ENCODE data around the gene OR5A2.

Gene OR5A2

GRCh38 chr11:59368238-59369022 is 57.8 kb downstream of the OR5A2 start:
- Histone ChIP-seq H3K36me3 (replicated peaks; ENCODE audit: low read depth, low read length) (no peaks in the 10 kb centered on the region), H3K4me2 (ENCODE audit: low read length) (no peak overlapping the region), H3K9me3 (ENCODE audit: insufficient read depth, low read length) (no peaks in the 10 kb centered on the region), H3K27ac (ENCODE audit: low read length) (no peak overlapping the region), H2AFZ (ENCODE audit: low read depth, low read length) (no peak overlapping the region), H4K20me1 (ENCODE audit: insufficient read depth, low read length) (no peaks in the 10 kb centered on the region), H3K4me3 (ENCODE audit: low read length) (no peak overlapping the region), H3K79me2 (ENCODE audit: low read length) (no peaks in the 10 kb centered on the region), H3K27me3 (ENCODE audit: low read depth, low read length) (no peaks in the 10 kb centered on the region), H3K9ac (ENCODE audit: low read length) (no peak overlapping the region), H3K4me1 (ENCODE audit: low read length) (no peaks in the 10 kb centered on the region)
- TF ChIP-seq EZH2phosphoT487 (IDR thresholded peaks at IDR 0.05; ENCODE audit: low read depth) (no peak), CTCF (IDR thresholded peaks at IDR 0.05; ENCODE audit: low read depth, low read length) (no peak)
